PFSK-1 (cell line): ENCODE data around the gene ADORA2B.

ENCODE experiments used
- POLR2AphosphoS5 ChIP-seq: IDR thresholded peaks from 2 replicates; pipeline ENCODE4 v1.6.1; 2012; ENCODE audit warnings: low read depth, mild to moderate bottlenecking, control low read depth, low read length, moderate library complexity
- REST ChIP-seq, 2 experiments: IDR thresholded peaks; 2 replicates each; pipeline versions ENCODE4 v1.6.1 to v1.8.0; 2011 to 2012; ENCODE audit warnings: low read depth in 2 of 2, low read length in 2 of 2, control low read depth in 1 of 2, inconsistent platforms in 1 of 2, mild to moderate bottlenecking in 1 of 2, moderate library complexity in 1 of 2; ENCODE audit not compliant: insufficient read depth in 1 of 2

- TF ChIP-seq REST (IDR thresholded peaks at IDR 0.05; ENCODE audit: insufficient read depth in 1 of 2, low read depth in 2 of 2, low read length in 2 of 2) (no peak), POLR2AphosphoS5 (no peak)
Measured at GRCh38 chr17:16019347-16019746, 74.4 kb downstream of the ADORA2B start.
